ENCODE measurements around the gene NT5C3B.

The NT5C3B gene

DNA sequence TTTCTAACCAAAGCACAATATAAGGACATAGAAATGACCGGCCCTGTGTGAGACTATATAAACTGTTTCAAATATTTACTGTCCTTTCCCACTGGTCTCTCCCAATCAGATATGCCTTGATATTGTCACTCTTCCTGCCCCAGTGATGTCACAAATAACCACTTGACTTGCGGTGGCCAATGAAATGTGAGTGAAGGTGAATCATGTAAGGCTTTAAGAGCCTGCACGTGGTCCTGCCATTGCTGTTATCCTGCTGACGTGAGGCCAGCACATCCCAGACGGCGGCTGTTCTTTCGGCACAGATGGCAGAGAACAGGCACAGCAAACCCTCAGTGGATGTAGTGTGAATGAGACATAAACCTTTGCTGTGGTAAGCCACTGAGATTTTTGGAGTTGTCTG, 34.6 kb upstream of the NT5C3B start:
- Histone ChIP-seq H3K9me2 (ENCODE audit: low read depth, low read length) (no peaks in the 10 kb centered on the region), H3K27me3 (ENCODE audit: insufficient read depth, low read length) (no peaks in the 10 kb centered on the region), H3K79me2 (ENCODE audit: insufficient read depth, low read length) (no peaks in the 10 kb centered on the region), H3F3A (ENCODE audit: insufficient read depth, low read length) (no peaks in the 10 kb centered on the region; the same call in 1 of the 2 replicates), H3K4me1 (ENCODE audit: insufficient read depth, low read length, severe bottlenecking) (peaks cover under 1% of the 10 kb centered on the region), H3K4me3 (ENCODE audit: low read depth, low read length, poor library complexity, severe bottlenecking) (no peak overlapping the region), H3K4me2 (ENCODE audit: low read length) (no peak overlapping the region), H3K36me3 (ENCODE audit: insufficient read depth, low read length) (peaks cover 81% of the 10 kb centered on the region), H3K9ac (ENCODE audit: low read length) (no peak overlapping the region), H3K9me3 (ENCODE audit: low read length) (no peaks in the 10 kb centered on the region), H3K27ac (ENCODE audit: low read depth, low read length, poor library complexity, severe bottlenecking) (no peak overlapping the region), H2AFZ (ENCODE audit: low read length) (no peak overlapping the region), H4K20me1 (ENCODE audit: insufficient read depth, low read length) (no peaks in the 10 kb centered on the region)
- TF ChIP-seq, protein P1, sequence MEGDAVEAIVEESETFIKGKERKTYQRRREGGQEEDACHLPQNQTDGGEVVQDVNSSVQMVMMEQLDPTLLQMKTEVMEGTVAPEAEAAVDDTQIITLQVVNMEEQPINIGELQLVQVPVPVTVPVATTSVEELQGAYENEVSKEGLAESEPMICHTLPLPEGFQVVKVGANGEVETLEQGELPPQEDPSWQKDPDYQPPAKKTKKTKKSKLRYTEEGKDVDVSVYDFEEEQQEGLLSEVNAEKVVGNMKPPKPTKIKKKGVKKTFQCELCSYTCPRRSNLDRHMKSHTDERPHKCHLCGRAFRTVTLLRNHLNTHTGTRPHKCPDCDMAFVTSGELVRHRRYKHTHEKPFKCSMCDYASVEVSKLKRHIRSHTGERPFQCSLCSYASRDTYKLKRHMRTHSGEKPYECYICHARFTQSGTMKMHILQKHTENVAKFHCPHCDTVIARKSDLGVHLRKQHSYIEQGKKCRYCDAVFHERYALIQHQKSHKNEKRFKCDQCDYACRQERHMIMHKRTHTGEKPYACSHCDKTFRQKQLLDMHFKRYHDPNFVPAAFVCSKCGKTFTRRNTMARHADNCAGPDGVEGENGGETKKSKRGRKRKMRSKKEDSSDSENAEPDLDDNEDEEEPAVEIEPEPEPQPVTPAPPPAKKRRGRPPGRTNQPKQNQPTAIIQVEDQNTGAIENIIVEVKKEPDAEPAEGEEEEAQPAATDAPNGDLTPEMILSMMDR (IDR thresholded peaks at IDR 0.05; ENCODE audit: low read length), result no peak
- TF ChIP-seq EZH2 (IDR thresholded peaks at IDR 0.05; ENCODE audit: borderline replicate concordance, low read length), result no peak

DNA sequence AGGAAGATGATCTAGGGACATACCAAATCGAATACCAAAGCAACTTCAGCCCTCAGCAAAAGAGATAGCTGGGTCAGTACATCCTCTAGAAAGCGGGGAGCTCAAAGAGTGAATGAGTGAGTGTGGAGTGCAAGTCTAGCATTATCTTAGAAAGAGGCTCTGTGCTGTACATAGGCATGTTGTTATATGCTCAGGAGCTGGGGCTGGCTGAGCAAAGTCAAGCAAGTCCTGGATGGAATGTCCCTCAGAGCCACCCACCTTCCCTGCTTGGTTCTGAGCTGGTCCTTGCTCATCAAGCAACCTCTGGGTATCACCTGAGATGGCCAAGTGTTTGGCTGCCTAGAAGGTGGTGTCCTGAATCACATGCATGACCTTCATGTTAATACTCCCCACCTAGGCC, 34.1 kb upstream of the NT5C3B start:
- H3K9me3 ChIP-seq (ENCODE audit: low read length), result no peaks in the 10 kb centered on the region
- TF ChIP-seq, protein P1 (IDR thresholded peaks at IDR 0.05; ENCODE audit: low read length), result no peak
- TF ChIP-seq EZH2 (IDR thresholded peaks at IDR 0.05; ENCODE audit: borderline replicate concordance, low read length), result no peak
- no peaks in the 10 kb centered on the region for H4K20me1 ChIP-seq (ENCODE audit: insufficient read depth, low read length)
- H3K4me2 ChIP-seq (ENCODE audit: low read length), result no peak overlapping the region
- peaks cover 80% of the 10 kb centered on the region for H3K36me3 ChIP-seq (ENCODE audit: insufficient read depth, low read length)
- no peak overlapping the region for H3K9ac ChIP-seq (ENCODE audit: low read length)
- no peaks in the 10 kb centered on the region for H3K79me2 ChIP-seq (ENCODE audit: insufficient read depth, low read length)
- no peak overlapping the region for H2AFZ ChIP-seq (ENCODE audit: low read length)
- H3K9me2 ChIP-seq (ENCODE audit: low read depth, low read length), result no peaks in the 10 kb centered on the region
- no peak overlapping the region for H3K27ac ChIP-seq (ENCODE audit: low read depth, low read length, poor library complexity, severe bottlenecking)
- peaks cover 3% of the 10 kb centered on the region for H3K4me1 ChIP-seq (ENCODE audit: insufficient read depth, low read length, severe bottlenecking)
- no peaks in the 10 kb centered on the region for H3K27me3 ChIP-seq (ENCODE audit: insufficient read depth, low read length)
- H3F3A ChIP-seq (ENCODE audit: insufficient read depth, low read length), result no peaks in the 10 kb centered on the region; the same call in 1 of the 2 replicates
- H3K4me3 ChIP-seq (ENCODE audit: low read depth, low read length, poor library complexity, severe bottlenecking), result no peak overlapping the region

DNA sequence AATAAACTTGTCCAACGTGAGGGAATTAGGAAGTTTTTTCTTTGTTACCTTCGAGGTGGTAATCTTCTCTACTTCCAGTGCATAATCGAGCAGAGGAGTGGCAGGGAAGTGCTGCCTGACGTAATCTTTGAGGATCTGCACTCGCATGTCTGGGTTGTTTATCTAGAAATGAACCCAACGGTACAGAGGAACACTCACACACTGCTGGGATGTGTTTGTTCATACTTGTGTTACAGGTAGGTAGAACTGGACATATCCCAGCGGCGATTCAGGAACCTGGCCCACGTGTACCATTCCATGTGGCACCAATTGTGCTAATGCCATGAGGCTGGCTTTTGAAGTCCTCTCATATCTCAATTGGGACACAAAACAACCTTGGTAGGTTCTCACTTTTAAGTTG, 33.4 kb upstream of the NT5C3B start:
- Histone ChIP-seq H4K20me1 (ENCODE audit: insufficient read depth, low read length) (no peaks in the 10 kb centered on the region), H3K9ac (ENCODE audit: low read length) (no peak overlapping the region), H3K9me3 (ENCODE audit: low read length) (no peaks in the 10 kb centered on the region), H3K4me1 (ENCODE audit: insufficient read depth, low read length, severe bottlenecking) (peaks cover 3% of the 10 kb centered on the region), H3K4me2 (ENCODE audit: low read length) (no peak overlapping the region), H3K9me2 (ENCODE audit: low read depth, low read length) (no peaks in the 10 kb centered on the region), H3K36me3 (ENCODE audit: insufficient read depth, low read length) (peaks cover 74% of the 10 kb centered on the region), H3F3A (ENCODE audit: insufficient read depth, low read length) (no peaks in the 10 kb centered on the region; the same call in 1 of the 2 replicates), H3K4me3 (ENCODE audit: low read depth, low read length, poor library complexity, severe bottlenecking) (no peak overlapping the region), H3K27me3 (ENCODE audit: insufficient read depth, low read length) (no peaks in the 10 kb centered on the region), H2AFZ (ENCODE audit: low read length) (no peak overlapping the region), H3K27ac (ENCODE audit: low read depth, low read length, poor library complexity, severe bottlenecking) (no peak overlapping the region), H3K79me2 (ENCODE audit: insufficient read depth, low read length) (peaks cover 4% of the 10 kb centered on the region)
- TF ChIP-seq EZH2 (IDR thresholded peaks at IDR 0.05; ENCODE audit: borderline replicate concordance, low read length), result no peak
- TF ChIP-seq, protein P1 (IDR thresholded peaks at IDR 0.05; ENCODE audit: low read length), result no peak

Data from OCI-LY1 (cell line).